Activated CD4-positive, alpha-beta T cell treated with anti-CD3 and anti-CD28 coated beads, Interleukin-2, amount 50 U/mL, for 24 hours (primary cell): Measurements from ENCODE around the gene DDX60.
"Not testable (repeated sequence)": the region's sequence is repeated elsewhere in the genome, so short reads cannot be mapped to it uniquely, and the experiment has no call there.

Experiments
- DNase-seq, 2 donors: peaks; one replicate each; pipeline ENCODE4 v3.0.0-alpha.2; 2020; ENCODE audit warnings: low read depth in 1 of 2, low spot score in 1 of 2

Gene DDX60

GRCh38 chr4:168318266-168318895 is at the start of gene DDX60:
TSS of gene DDX60 (minus strand) at chr4:168318752. CDS start at chr4:168311259, 7,493 bp downstream.
- peak; percentile 63 to 79 for DNase-seq

GRCh38 chr4:168367065-168367464 is 48.5 kb upstream of the DDX60 start:
- DNase-seq: no peak

GRCh38 chr4:168362025-168362401 is 43.5 kb upstream of the DDX60 start:
- DNase-seq: no peak

GRCh38 chr4:168361365-168362024 is 42.9 kb upstream of the DDX60 start:
- DNase-seq: no peak

GRCh38 chr4:168360271-168360670 is 41.7 kb upstream of the DDX60 start:
- DNase-seq: no peak

GRCh38 chr4:168357941-168358340 is 39.4 kb upstream of the DDX60 start:
- no peak for DNase-seq

- DNase-seq: no peak
Measured at GRCh38 chr4:168353746-168354145, 35.2 kb upstream of the DDX60 start.

GRCh38 chr4:168337550-168337940 is 19.0 kb upstream of the DDX60 start:
- no peak for DNase-seq

GRCh38 chr4:168336837-168337549 is 18.4 kb upstream of the DDX60 start:
- no peak for DNase-seq

GRCh38 chr4:168335621-168336020 is 17.1 kb upstream of the DDX60 start:
- no peak for DNase-seq

- DNase-seq: no peak
Measured at GRCh38 chr4:168334053-168334452, 15.5 kb upstream of the DDX60 start.

- DNase-seq: not testable (repeated sequence)
Measured at GRCh38 chr4:168330575-168330974, 12.0 kb upstream of the DDX60 start.

- no peak for DNase-seq
Measured at GRCh38 chr4:168325591-168325990, 7.0 kb upstream of the DDX60 start.

- DNase-seq: no peak
Measured at GRCh38 chr4:168321006-168321405, 2.5 kb upstream of the DDX60 start.

GRCh38 chr4:168319486-168320019 is 1.0 kb upstream of the DDX60 start:
- no peak for DNase-seq

GRCh38 chr4:168317621-168318020 is 931 bp downstream of the DDX60 start:
- DNase-seq: no peak

GRCh38 chr4:168309781-168310180 is 8.8 kb downstream of the DDX60 start:
- no peak for DNase-seq

GRCh38 chr4:168308912-168309311 is 9.6 kb downstream of the DDX60 start:
- no peak for DNase-seq

GRCh38 chr4:168306476-168306875 is 12.1 kb downstream of the DDX60 start:
- DNase-seq: no peak

- DNase-seq: no peak
Measured at GRCh38 chr4:168304744-168305459, 13.7 kb downstream of the DDX60 start.

GRCh38 chr4:168303430-168303829 is 15.1 kb downstream of the DDX60 start:
- DNase-seq: not testable (repeated sequence)
